ENCODE results near the gene TRIO.

TRIO gene

GRCh38 chr5:14296533-14297331 is 153.6 kb downstream of the TRIO start:
- no peak for DNase-seq (ENCODE audit: low read depth)

- no peak for DNase-seq (ENCODE audit: low read depth)
Observed at GRCh38 chr5:14297697-14298096, 154.6 kb downstream of the TRIO start.

- no peak for DNase-seq (ENCODE audit: low read depth)
Observed at GRCh38 chr5:14298126-14298847, 155.1 kb downstream of the TRIO start.

GRCh38 chr5:14299666-14300065 is 156.5 kb downstream of the TRIO start:
- no peak for DNase-seq (ENCODE audit: low read depth)

GRCh38 chr5:14301186-14301585 is 158.0 kb downstream of the TRIO start:
- DNase-seq (ENCODE audit: low read depth) = no peak

GRCh38 chr5:14302330-14302729 is 159.2 kb downstream of the TRIO start:
- no peak for DNase-seq (ENCODE audit: low read depth)

- peak; percentile 71 for DNase-seq (ENCODE audit: low read depth)
Observed at GRCh38 chr5:14305045-14305444, 161.9 kb downstream of the TRIO start.

- no peak for DNase-seq (ENCODE audit: low read depth)
Observed at GRCh38 chr5:14306329-14306815, 163.2 kb downstream of the TRIO start.

GRCh38 chr5:14308384-14309154 is 165.4 kb downstream of the TRIO start:
- no peak for DNase-seq (ENCODE audit: low read depth)

GRCh38 chr5:14309199-14309598 is 166.1 kb downstream of the TRIO start:
- DNase-seq (ENCODE audit: low read depth) = no peak

- DNase-seq (ENCODE audit: low read depth) = no peak
Observed at GRCh38 chr5:14309878-14310531, 166.9 kb downstream of the TRIO start.

- DNase-seq (ENCODE audit: low read depth) = no peak
Observed at GRCh38 chr5:14310901-14311300, 167.8 kb downstream of the TRIO start.

GRCh38 chr5:14313986-14314690 is 171.0 kb downstream of the TRIO start:
- DNase-seq (ENCODE audit: low read depth) = no peak

GRCh38 chr5:14316471-14316870 is 173.3 kb downstream of the TRIO start:
- DNase-seq (ENCODE audit: low read depth) = no peak

GRCh38 chr5:14319102-14319501 is 176.0 kb downstream of the TRIO start:
- DNase-seq (ENCODE audit: low read depth) = no peak

- DNase-seq (ENCODE audit: low read depth) = no peak
Observed at GRCh38 chr5:14321936-14322335, 178.8 kb downstream of the TRIO start.

GRCh38 chr5:14322437-14323187 is 179.5 kb downstream of the TRIO start:
- DNase-seq (ENCODE audit: low read depth) = no peak

GRCh38 chr5:14323466-14323865 is 180.3 kb downstream of the TRIO start:
- no peak for DNase-seq (ENCODE audit: low read depth)

- DNase-seq (ENCODE audit: low read depth) = no peak
Observed at GRCh38 chr5:14325369-14325768, 182.2 kb downstream of the TRIO start.

GRCh38 chr5:14326035-14326903 is 183.1 kb downstream of the TRIO start:
- DNase-seq (ENCODE audit: low read depth) = no peak

All from non-pigmented ciliary epithelial cell (primary cell).